GM12891 (cell line): ENCODE results near the gene NIPAL4.

Experiments used
- DNase-seq: peaks from one replicate; pipeline ENCODE4 v3.0.0; 2011; ENCODE audit warnings: low spot score; ENCODE audit not compliant: insufficient read length
- FAIRE-seq: peaks from 2 replicates; lab custom pipeline; 2011; peaks lifted over from hg19 to GRCh38; lab: Jason Lieb, UNC
- PAX5 ChIP-seq: IDR thresholded peaks from 2 replicates; pipeline ENCODE4 v1.6.1; 2011; ENCODE audit warnings: low read length, moderate library complexity, mild to moderate bottlenecking; ENCODE audit not compliant: insufficient read depth, severe bottlenecking
- POLR2A ChIP-seq: IDR thresholded peaks from 2 replicates; pipeline ENCODE4 v1.6.1; 2011; ENCODE audit warnings: low read depth, low read length, control low read depth
- POLR2AphosphoS5 ChIP-seq: IDR thresholded peaks from 2 replicates; pipeline ENCODE4 v1.6.1; 2011; ENCODE audit warnings: low read depth, low read length, control low read depth
- POU2F2 ChIP-seq: IDR thresholded peaks from 2 replicates; pipeline ENCODE4 v1.6.1; 2011; ENCODE audit warnings: low read depth, mild to moderate bottlenecking, control low read depth, low read length, moderate library complexity
- SPI1 ChIP-seq: IDR thresholded peaks from 2 replicates; pipeline ENCODE4 v1.6.1; 2011; ENCODE audit warnings: low read depth, low read length, control low read depth
- TAF1 ChIP-seq: IDR thresholded peaks from 2 replicates; pipeline ENCODE4 v1.6.1; 2011; ENCODE audit warnings: low read depth, low read length, control low read depth

The NIPAL4 gene

GRCh38 chr5:157521704-157522029, 61.7 kb downstream of the NIPAL4 start:
- DNase-seq (no peak), FAIRE-seq (no peak)
- TF ChIP-seq TAF1 (no peak), SPI1 (no peak), POU2F2 (no peak), PAX5 (no peak), POLR2AphosphoS5 (no peak)

GRCh38 chr5:157523976-157524375, 64.0 kb downstream of the NIPAL4 start:
- no peak for FAIRE-seq
- no peak for DNase-seq
- no peak for TF ChIP-seq POLR2A
- TF ChIP-seq TAF1 = no peak
- TF ChIP-seq POLR2AphosphoS5 = no peak
- no peak for TF ChIP-seq SPI1
- no peak for TF ChIP-seq PAX5
- no peak for TF ChIP-seq POU2F2
